ENCODE data around the gene PPP1CA.
"Not testable (repeated sequence)": the region's sequence is repeated elsewhere in the genome, so short reads cannot be mapped to it uniquely, and the experiment has no call there.

The PPP1CA gene

DNA sequence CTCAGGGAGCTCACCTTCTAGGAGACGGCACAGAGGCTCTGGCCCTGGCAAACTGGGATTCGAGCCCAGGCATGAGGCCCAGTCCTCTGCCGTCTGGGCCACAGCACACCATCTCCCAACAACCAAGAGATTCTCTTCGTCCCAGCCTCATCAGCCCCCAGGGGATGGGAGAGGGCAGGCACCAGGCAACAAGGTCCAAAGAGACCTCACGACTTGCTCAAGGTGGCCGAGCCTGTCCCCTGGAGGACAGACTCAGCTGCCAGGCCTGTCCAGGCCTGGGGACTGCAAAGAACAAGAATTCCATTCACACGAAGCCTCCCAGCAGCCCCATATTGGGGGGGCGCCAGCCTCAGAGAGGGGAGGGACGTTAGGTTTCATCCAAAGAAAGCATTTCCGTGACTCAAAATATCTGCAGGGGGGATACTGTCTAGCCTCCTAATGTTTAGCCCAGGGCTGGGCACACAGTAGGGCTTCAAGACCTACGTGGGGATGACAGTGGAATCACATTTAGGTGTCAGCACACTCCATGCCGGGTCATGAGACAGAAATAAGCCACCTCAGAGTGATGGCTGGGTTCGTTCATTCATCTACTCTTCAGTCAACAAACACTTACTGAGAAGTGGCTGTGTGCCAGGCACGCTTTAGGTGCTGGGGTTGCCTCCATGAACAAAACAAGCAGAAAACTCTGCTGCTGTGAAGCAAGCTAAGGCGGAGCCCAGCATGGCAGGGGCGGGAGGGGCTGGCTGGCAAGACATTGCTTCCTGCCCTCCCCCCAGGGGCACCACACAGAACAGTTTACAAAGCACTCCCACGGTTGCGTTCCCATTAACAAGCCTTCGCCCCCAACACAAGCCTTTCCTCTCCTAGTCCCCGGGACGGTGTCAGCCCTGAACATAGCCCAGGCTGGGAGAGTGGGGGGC is 15.0 kb upstream of the PPP1CA start:
- no peak for DNase-seq

DNA sequence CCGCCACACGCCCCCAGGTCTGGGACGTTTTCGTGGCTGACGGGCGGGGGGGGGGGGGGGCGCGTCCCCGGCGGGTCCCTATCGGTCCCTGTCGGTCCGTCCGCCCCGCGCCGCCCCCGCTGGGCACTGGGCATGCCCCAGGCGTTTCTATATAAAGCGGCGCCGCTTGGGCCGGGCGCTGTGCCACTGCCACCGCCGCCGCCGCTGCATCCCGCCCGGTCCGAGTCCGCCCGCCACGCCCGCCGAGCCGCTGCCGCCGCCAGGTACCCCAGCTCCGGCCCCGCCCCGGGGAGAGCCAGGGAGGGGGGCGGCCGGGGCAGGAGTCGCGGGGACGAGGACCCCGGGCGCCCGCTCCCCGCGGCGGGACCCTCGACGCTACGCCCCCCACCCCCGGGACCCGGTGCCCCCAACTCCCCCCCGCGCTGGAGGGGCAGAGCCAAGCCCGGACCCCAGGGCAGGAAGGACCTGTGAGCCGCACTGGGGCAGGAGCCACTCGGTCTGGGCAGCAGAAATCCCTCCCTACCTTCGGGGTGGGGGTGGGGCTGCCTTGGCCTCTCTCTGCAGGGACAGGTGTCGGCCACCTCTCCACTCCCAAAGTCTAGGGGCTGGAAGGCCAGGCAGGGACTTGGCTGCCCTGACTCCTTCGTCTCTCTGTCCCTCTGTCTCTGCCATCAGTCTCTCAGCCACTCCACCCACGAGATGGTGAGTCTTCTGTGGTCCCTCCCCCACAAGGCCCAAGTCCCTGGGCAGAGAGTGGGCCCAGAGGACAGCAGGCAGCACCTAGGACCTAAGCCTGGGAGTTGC is 14.0 kb upstream of the PPP1CA start, which contains the start of gene CARNS1:
Gene CARNS1, plus strand, starts transcription at position 178 of the 804 bp plus-strand sequence. Its CDS starts 522 bp downstream, at position 700.
- no peak for DNase-seq

DNA sequence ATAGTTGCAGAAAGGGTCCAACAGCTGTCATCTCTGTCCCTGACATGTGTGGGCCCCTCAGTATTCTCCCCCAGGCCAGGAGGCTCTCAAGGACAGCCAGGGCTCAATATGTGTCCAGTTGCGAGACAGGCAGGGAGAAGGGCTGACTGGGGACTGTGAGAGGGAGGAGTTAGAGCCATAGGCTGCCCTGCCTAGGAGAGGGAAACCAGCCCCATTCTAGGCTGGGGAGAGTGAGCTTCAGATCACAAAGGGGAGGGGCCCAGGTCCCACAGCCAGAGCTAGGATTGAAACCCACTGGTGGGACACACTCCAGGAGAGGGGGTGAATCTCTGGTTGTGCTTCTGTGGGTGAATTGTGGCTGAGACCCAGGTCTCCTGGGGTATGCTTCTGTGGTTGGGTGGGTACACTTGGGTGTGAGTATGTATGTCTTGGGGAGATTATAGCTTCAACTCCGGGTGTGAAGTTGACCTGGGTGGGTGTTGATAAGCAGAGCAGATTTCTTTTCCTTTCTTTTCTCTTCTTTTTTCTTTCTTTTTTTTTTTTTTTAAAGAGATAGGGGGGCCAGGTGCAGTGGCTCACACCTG is 11.7 kb upstream of the PPP1CA start:
- no peak for DNase-seq

DNA sequence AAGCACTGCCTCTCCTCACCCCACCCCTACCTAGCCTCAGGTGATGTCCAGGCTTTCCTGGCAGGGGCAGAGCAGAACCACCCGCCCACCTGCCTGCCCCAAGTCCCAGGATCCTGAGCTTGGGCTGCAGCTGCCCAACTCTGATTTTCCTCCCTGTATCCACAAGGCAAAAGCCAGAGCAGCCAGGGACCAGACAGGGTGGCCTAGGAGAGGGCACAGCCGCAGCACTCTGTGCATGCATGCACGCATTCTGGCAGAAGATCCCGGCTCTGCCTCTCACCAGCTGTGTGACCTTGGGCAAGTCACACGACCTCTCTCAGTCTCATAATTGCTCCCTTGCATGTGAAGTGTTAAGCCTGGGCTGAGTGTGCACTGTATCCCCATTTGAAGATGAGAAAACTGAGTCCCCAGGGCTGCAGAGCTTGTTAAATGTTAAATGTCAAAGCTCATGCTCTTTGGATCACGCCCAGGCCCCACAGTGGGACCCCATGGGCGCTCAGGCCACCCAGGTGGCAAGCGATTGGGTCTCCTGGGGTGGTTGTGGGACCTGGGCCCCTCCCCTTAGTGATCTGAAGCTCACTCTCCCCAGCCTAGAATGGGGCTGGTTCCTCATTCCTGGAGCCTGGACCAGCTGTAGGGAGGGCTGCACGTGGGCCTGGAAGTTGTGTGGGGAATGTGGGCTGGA is 11.0 kb upstream of the PPP1CA start:
- no peak for DNase-seq

DNA sequence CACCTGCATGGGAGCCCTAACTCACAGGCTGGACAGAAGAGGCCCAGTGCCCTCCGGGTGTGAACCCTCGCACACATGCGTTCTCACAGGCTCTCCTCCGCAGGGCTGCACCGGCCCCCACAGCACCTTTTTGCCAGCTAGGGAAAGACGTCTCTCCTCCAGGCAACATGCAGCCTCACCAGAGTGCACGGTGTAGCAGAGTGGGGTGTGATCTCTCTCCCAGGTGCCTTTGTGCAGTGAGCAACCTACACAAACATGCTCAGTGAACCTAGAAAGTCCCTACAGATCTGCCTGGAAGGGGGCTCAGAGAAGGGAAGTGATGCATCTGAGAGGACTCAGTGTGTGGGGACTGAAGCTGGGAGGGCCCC is 10.1 kb upstream of the PPP1CA start:
- DNase-seq, result no peak

DNA sequence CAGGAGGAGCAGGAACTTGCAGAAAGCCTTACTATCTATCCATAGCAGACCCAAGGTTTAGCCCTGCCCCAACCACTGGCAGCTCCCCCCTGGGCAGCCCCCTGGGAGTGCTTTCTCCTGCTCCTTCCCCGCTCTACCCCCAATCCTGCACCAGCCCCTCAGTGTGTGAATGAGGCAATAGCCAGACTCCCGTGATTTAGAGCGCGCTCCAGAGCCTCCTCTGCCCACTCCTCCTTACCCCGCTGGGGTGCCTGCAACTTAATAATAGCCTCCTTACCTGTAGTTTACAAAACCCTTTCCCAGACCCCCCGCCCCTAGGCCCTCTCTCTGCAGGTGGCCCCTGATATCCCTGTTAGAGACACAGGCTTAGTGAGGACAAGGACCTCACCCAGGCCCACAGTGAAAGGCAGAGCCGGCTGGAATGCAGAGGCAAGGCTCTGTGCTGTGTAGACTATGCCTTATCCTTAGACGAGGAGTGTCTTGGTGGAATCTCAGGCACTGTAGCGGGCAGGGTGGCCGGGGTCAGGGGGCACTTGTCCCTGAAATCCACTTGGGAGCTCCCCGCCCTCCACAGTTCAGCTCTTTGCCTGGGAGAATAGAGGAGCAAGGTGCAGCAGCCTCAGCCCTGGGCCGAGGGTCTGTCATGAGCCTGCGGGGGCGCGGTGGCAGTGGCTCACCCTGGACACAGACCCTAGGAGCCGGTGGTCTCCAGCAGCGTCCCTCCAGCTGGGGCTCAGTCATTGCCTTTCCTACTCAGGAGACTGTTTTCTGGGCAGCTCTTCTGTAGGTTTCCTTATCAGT is 9.5 kb upstream of the PPP1CA start:
- DNase-seq, result no peak

DNA sequence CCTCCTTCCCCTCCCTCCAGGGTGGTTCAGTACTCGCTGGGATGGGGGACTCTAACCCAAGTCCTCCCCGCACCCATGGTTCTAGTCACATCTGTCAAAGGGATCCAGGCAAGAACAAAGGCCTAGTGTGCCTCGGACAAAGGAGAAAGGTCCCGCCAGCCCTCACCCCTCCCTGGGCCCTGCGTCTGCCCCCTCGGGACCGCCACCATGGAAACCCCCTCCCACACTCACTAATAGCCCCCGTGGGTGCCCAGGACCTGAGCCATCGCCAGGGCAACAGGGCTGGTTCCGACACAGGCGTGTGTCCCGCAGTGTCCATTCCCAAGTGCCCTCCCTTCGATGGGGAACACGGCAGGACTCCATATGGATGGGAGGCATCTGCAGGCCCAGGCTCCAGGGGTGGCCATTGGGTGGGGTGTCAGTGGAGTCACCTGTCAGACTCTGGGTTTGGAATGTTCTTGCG is 8.7 kb upstream of the PPP1CA start:
- no peak for DNase-seq

DNA sequence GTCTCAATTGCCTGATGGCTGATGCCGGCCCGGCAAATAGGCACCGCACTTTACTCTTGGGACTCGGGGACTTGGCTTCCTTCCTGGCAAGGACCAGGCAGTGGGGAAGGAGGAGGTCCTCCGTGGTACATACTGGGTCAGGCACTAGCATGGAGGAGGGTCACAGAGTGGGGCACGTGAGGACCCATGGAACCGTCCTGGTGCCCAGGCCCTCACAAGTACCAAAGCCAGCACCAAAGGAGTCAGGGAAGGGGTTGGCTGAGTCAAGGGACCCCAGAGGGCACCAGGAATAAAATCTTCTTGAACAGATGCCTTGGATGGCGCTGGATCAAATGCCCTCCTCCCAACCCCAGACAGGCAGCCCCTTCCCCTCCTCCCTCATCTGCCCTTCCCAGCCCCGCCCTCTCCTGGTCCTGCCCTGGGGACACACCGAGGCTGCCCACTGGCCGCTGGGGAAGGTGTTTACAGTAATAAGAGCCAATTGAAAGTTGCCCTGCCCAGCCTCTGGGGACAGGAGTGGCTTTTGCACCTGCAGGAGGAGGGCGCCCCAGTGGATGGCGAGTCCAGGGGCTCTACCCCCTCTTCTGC is 8.2 kb upstream of the PPP1CA start:
- DNase-seq, result peak; percentile 58

DNA sequence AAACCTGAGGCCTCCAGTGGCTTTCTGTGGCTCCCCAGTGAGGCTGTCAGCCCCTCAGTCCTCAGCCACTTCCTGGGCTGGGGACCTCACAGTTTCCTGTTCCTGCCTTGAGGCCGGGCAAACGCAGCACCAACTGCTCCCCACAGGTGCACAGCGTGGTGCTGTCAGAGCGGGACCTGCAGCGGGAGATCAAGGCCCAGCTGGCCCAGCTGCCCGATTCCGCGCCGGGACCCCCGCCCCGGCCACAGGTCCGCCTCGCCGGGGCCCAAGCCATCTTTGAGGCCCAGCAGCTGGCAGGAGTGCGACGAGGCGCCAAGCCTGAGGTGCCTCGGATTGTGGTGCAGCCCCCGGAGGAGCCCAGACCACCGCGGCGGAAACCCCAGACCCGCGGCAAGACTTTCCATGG is 7.6 kb upstream of the PPP1CA start:
- DNase-seq, result no peak

DNA sequence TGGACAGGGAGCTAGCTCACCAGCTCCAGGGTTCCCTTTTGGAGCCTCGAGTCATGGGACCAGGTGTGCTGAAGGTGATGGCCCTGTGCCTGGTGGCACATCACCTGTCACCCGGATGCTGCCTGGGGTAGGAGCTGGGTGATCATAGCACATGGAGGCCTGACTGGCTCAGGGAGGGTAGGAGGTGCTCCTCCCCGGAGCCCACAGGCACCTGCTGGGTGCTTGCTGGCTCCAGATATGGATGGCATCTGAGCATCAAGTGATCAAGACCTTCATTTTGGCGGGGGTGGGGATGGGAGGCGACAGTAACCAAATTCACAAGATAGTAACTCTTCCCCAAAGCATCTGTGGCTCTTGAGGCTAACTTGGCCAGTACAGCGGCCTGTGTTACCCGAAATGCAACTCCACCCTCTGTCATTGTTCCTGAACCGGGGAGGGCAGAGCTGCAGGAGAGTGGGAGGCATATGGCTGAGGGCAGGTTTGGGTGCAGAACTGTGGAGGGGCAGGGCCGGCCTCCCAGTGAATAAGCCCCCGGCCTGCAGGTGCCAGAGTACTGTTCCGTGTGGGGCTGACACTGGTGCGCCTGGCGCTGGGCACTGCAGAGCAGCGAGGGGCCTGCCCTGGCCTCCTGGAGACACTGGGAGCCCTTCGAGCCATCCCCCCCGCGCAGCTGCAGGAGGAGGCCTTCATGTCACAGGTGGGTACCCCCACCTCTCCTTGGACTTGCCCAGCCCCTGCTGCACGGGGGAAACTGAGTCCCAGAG is 7.0 kb upstream of the PPP1CA start:
- DNase-seq, result no peak

DNA sequence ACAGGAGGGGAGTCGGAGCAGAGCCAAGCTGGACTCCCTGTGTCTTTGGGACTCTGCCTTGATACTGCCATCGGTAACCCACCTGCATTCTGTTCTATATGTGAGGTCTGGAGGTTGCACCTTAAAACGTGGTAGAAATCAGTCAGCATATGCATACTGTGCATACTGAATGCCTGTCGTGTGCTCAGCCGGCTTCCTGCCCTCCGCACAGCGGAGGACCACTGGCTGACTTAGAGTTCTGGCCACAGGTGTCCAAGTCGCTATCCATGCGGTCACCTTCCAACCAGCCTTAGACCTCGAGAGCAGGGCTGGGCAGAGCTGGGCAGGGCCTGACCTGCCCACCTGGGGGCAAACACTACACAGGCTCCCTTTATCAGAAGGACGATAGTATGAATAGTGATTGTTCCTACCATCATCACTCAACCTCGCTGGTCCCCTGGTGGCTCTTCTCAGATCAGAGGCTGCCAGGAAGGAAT is 6.1 kb upstream of the PPP1CA start:
- no peak for DNase-seq

DNA sequence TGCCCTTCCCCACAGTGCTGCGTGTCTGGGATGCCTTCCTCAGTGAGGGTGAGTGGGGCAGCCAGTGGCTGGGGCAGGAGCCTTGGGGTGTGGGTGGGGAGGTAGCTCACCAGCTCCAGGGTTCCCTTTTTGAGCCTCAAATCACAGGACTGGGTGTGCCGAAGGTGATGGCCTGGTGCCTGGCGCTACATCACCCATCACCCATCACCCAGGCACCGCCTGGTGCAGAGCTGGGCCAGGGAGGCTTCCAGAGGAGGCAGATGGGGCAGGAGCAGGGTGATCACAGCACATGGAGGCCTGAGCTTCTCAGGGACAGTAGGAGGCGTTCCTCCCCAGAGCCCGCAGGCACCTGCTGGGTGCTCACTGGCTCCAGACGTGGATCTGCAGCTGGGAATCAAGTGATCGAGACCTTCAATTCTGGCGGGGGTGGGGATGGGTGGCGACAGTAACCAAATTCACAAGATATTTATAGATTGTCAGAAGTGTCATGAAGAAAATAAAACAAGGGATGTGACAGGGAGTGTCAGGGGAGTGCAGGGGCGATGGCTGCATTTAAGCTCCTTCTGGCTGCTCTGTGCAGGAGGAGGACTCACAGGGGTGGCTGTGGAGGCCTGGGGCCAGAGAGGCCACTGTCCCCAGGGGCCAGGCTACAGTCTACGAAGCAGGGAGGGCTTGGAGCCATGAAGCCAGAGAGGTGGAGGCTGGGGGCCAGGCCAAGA is 5.5 kb upstream of the PPP1CA start:
- peak; percentile 29 for DNase-seq

DNA sequence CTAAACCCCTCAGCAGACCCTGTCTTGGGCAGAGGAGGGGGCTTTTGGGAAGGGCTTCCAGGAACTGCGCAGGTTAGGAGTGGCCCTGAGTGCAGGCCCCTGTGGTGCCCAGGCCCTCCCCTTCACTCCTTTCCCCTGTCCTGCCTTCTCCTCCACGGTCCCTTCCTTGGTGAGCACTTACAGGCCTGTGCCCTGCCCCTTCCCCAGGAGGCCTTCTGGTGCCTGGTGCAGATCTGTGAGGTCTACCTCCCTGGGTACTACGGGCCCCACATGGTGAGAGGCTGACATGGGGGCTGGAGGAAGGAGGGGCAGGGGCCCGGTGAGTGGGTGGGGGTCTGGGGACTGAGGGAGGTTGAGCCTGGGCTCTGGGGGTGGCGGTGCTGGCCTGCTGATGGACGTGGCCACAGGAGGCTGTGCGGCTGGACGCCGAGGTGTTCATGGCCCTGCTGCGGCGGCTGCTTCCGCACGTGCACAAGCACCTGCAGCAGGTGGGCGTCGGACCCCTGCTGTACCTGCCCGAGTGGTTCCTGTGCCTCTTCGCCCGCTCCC is 4.8 kb upstream of the PPP1CA start:
- DNase-seq, result no peak

DNA sequence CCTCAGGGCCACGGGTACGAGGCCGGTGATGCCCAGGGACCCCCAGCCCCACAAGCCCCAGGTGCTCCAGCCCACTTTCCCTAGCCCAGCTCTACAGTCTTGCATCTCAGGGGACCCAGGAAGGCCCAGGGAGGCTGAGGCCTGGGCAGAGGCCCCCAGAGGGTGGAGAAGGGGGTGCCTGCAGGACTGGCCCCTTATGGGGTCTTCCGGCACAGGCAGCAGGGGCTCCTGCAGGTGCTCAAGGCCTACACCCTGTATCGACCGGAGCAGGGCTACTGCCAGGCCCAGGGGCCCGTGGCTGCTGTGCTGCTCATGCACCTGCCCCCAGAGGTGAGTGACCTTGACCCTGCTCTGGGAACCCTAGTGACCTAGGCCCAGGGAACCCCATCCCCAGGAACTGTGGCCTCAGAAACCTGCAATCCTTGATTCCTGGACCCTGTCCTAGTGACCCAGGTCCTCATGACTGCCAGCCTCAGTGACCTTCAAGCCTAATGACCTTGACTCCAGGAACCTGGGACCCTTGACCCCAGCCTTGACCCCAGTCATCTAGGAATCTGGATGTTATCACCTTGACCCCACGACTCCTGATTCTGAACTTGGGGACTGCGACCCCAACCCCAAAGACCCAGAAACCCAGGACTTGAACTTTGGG is 4.2 kb upstream of the PPP1CA start:
- no peak for DNase-seq

DNA sequence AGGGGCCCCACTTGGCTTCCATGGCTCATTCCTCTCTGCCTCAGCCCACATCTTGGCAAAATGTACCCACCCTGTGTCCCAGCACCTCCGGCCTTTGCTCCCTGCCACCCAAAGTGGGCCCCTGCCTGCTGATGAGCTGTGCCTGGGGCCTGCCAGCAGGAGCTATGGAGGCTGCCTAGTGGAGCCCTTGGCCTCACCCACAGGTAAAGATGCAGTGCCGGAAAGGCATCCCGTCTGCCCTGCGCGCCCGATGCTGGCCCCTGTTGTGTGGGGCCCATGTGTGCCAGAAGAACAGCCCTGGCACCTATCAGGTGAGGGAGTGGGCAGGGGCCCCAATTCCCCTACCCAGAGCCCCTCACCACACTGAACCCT is 3.5 kb upstream of the PPP1CA start:
- DNase-seq, result no peak

DNA sequence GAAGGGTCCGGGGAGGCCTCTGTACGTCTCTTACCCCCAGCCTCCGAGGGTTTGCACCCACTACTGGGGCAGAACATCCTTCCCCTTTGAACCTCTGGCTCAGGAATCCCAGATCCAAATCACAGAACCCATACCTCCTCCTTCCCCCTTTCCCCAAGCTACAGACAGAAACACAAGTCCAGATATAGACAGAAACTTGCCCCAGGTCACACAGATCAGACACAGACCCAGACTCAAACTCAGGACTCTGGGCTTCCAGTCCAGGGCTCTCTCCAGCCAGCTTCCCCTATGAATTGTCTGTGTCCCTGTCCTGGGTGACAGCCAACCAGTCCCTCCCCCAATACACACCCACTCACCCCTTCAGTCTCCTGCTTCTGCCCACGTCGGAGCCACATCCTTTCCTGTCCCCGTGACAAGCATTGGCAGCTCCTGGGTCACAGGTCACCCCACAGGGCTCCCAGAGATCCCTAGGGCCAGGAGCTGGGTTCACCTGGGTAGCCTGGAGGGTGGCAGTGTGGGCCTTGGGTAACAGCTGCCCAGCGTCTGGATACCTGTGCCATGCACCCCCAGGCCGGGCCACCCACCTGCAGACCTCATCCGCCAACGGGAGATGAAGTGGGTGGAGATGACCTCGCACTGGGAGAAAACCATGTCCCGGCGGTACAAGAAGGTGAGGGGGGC is 3.0 kb upstream of the PPP1CA start:
- no peak for DNase-seq

DNA sequence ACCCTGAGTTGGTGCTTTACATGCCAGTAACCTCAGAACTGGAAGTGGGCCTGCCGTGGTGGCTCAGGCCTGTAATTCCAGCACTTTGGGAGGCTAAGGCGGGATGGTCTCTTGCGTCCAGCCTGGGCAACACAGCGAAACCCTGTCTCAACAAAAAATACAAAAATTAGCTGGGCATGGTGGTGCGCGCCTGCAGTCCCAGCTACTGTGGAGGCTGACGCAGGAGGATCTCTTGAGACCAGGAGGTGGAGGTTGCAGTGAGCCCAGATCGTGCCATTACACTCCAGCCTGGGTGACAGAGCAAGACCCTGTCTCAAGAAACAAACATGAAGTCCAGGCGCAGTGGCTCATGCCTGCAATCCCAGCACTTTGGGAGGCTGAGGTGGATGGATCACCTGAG is 1.4 kb upstream of the PPP1CA start:
- DNase-seq, result not testable (repeated sequence)

DNA sequence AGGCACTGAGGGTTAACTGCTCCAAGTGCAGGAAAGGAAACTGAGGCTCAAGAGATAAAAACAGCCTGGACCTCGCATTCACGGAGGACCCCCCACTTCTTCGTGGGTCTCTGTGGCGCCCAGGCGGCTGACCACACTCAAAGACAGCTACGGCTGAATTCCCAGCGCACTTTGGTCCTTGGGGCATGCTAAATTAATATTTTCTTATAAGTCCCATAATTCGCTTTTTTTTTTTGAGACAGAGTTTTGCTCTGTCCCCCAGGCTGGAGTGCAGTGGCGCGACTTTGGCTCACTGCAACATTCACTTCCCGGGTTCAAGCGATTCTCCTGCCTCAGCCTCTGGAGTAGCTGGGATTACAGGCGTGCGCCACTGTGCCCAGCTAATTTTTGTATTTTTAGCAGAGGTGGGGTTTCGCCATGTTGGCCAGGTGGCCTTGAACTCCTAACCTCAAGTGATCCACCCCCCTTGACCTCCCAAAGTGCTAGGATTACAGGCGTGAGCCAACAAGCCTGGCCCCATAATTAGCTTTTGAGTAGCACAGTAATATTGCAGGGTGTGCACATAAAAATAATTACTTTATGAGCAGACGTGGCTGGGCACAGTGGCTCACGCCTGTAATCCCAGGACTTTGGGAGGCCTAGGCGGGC is 658 bp upstream of the PPP1CA start:
- peak; percentile 81 for DNase-seq

Measured in NCI-H82 (cell line).